KBM-7 (cell line): ENCODE results near the gene EHMT1.
"Not testable (repeated sequence)": the region's sequence is repeated elsewhere in the genome, so short reads cannot be mapped to it uniquely, and the experiment has no call there.

Experiments
- DNase-seq: peaks from one replicate; pipeline ENCODE4 v3.0.0-alpha.2; 2015
- in situ Hi-C: fragments of 300-500 bp; cut with MboI; formaldehyde crosslinking; loops from 2 replicates; pipeline ENCODE4 v1.14.3; 2020; ENCODE audit warnings: low sequenced_read_pairs, low pct_unique_long_range_greater_than_20kb, mixed read lengths

The EHMT1 gene

GRCh38 chr9:137613259-137613658 lies 5.5 kb upstream of the EHMT1 start:
- no peak for DNase-seq
- in situ Hi-C loops, result no loop called here

DNA sequence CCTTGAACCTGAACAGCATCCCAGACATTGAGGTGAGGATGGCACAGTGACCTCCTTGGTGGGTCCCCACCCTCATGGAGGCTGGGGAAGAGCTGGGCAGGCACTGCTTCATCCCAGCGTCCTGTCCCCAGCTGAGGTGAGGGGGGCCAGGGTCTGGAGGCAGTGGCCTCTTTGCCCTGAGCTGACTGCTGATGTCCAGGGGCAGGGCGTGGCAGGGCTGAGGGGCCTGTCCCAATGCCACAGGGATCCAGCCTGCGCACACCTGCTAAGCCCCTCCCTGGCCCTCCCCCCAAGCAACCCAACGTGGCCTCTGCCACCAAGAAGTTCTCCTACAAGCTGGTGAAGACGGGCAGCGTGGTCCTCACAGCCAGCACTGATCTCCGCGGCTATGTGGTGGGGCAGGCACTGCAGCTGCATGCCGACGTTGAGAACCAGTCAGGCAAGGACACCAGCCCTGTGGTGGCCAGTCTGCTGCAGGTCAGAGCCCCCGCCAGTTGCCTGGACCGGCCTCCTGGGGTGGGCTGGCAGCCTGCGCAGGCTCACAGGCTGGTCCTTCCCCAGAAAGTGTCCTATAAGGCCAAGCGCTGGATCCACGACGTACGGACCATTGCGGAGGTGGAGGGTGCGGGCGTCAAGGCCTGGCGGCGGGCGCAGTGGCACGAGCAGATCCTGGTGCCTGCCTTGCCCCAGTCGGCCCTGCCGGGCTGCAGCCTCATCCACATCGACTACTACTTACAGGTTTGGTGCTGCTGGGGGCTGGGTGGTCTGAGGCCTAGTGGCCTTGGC lies 4.9 kb upstream of the EHMT1 start:
- in situ Hi-C loops, result no loop called here

DNA sequence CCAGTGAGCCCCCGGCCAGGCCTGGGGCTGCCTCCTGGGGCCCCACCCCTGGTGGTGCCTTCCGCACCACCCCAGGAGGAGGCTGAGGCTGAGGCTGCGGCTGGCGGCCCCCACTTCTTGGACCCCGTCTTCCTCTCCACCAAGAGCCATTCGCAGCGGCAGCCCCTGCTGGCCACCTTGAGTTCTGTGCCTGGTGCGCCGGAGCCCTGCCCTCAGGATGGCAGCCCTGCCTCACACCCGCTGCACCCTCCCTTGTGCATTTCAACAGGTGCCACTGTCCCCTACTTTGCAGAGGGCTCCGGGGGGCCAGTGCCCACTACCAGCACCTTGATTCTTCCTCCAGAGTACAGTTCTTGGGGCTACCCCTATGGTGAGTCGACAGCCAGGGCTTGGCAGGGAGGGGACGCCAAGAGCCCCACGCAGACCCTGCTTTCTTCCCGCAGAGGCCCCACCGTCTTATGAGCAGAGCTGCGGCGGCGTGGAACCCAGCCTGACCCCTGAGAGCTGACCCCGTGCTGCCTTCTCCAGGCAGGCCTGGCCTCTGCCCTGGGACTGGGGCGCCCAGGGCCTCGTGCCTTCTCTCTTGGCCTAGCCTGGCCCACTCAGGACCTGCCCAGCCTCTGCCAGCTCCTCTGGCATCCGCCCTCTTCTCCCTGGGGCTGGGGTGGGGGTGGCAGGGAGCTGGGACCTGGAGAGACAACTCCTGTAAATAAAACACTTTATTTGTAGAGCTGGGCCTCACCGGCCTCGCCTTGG lies 4.0 kb upstream of the EHMT1 start:
- in situ Hi-C loops, result no loop called here
- no peak for DNase-seq

More for the DNA sequence above, 4.9 kb upstream of the EHMT1 start:
- DNase-seq, result no peak

GRCh38 chr9:137615387-137615871 lies 3.4 kb upstream of the EHMT1 start:
- in situ Hi-C loops, result no loop called here
- DNase-seq, result no peak

- peak; percentile 60 for DNase-seq
- in situ Hi-C loops, result no loop called here
These were observed 639 bp downstream of the EHMT1 start for GRCh38 chr9:137619240-137620047.

DNA sequence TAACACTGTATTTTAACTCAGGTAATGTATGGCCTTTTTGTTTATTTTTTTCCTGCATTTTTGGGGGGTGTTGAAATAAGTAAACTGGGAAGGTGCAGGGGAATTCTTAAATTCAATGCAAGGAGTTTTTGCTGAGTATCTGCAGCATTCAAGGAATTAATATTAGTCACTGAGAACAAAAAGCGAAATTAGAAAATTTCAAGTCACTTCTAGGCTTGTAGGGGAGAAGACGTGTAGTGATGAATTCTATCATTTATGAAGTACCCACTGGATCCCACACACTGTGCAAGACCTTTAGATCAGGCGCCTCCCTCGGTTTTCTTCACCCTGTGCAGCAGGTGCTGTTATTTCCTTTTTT lies 1.2 kb downstream of the EHMT1 start:
- no peak for DNase-seq
- in situ Hi-C loops, result no loop called here

DNA sequence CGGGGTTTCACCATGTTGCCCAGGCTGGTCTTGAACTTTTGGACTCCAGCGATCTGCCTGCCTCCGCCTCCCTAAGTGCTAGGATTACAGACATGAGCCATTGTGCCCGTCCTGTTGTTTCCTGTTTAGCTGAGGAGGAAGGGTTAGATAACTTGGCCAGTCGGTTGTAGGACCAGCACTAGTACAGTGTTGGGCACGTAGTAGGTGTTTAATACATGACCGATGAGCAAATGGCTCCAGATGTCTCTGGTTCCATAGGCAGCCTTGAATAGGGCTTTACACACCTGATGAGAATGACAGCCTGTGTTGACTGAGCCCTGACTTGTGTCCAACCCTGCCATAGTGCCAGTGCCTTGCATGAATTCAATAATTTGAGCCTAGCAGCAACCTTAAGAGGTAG lies 1.8 kb downstream of the EHMT1 start:
- in situ Hi-C loops, result no loop called here
- DNase-seq, result no peak

- DNase-seq, result peak; percentile 64
- in situ Hi-C loops, result no loop called here
These were observed 2.4 kb downstream of the EHMT1 start for GRCh38 chr9:137621131-137621757.

DNA sequence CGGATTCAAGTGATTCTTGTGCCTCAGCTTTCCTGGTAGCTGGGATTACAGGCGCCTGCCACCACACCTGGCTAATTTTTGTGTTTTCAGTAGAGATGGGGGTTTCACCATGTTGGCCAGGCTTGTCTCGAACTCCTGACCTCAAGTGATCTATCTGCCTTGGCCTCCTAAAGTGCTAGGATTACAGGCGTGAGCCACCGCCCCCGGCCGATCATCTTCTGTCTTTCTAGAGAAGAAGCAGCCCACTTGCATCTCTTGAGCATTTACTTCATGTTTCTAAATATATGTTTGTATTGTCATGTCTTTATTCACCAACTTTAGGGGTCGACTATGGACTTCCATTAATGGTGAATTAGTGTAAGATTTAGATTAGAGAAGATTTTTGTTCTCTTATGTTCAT lies 3.4 kb downstream of the EHMT1 start:
- DNase-seq, in situ Hi-C loops: not testable (repeated sequence)

- in situ Hi-C loops, result no loop called here
- DNase-seq, result peak; percentile 49
These were observed 7.7 kb downstream of the EHMT1 start for GRCh38 chr9:137626464-137626863.

DNA sequence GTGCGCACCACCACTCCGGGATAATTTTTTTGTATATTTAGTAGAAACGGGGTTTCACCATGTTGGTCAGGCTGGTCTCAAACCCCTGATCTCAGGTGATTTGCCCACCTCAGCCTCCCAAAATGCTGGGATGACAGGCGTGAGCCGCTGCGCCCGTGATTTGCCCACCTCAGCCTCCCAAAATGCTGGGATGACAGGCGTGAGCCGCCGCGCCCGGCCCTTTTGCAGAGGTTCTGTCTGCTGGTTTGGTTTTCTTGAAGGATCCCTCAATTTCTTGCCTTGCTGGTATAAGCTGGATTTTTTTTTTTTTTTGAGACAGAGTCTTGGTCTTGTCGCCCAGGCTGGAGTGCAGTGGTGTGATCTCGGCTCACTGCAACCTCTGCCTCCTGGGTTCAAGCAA lies 8.6 kb downstream of the EHMT1 start:
- in situ Hi-C loops, DNase-seq: not testable (repeated sequence)

DNA sequence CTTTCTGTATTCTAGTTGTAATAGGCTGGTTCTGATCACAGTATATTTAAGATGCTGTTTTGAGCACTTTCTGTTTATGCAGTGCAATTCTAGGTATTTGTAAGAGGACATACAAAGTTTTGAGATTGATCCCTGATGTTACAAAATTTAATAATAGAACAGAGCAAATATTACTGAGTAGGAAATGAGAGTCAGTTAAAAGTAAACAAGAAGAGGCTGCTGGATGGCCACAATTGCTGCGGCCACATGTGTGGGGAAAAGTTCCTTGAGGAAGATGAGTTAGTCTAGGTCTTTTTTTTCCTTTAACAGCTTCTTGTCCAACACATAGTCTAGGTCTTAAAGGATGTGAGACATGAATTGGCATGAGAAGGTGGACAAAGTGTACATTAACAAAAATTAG lies 11.3 kb downstream of the EHMT1 start:
- in situ Hi-C loops, result no loop called here
- no peak for DNase-seq

DNA sequence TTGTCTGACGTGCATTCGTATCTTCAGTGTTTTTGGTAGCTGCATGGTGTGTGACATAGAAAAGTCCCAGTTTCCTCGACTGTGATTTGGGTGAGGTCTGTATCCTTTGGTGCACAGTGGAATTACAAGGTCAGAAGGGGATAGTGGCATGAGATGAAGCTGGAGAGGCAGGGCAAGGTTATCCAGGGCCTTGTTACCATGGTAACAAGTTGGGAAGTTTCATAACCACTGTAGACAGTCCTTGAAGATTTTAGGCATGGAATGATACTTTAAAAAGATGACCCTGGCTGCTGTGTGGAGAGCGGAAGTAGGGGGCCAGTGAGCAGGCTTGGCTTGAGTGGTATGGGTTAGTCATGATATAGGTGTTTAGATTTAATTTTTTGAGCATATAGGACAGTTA lies 11.9 kb downstream of the EHMT1 start:
- in situ Hi-C loops, result no loop called here
- DNase-seq, result no peak

- DNase-seq, result no peak
- in situ Hi-C loops, result no loop called here
These were observed 12.8 kb downstream of the EHMT1 start for GRCh38 chr9:137631345-137632229.

- no peak for DNase-seq
- in situ Hi-C loops, result no loop called here
These were observed 13.7 kb downstream of the EHMT1 start for GRCh38 chr9:137632230-137633161.

DNA sequence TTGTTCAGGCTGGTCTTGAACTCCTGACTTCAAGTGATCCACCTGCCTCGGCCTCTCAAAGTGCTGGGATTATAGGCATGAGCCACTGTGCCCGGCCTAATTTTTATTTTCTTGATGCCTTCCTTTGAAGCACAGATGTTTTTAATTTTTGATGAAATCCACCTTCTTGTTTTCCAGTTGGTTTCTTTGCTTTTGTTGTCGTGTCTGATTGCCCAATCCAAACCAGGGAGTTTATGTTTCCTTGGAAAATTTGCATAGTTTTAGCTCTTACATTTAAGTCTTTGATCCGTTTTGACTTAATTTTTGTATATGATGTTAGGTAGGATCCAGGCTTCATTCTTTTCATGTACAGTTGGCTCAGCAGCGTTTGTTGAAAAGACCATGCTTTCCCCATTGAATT lies 15.2 kb downstream of the EHMT1 start:
- in situ Hi-C loops, result no loop called here
- DNase-seq, result no peak

DNA sequence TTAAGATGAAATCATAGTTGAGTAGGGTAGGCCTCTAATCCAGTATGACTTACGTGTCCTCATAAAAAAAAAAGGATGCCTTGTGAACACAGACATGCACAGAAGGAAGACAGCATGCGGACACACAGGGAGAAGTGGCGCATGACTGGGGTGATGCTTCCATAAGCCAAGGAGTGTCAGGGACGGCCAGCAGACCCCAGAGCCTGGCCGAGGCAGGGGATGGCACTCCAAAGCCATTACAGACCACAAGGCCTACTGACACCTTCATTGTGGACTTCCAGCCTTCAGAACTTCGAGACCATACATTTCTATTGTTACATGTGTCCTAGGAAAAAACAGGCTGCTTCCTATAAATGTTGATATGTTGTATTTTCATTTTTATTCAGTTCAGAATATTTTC lies 19.9 kb downstream of the EHMT1 start:
- in situ Hi-C loops, result no loop called here
- DNase-seq, result no peak
